ENCODE measurements around the gene PRPSAP2. TPM values are rescaled to one million over a fixed set of nuclear protein-coding genes. Genes with fewer than 3 reads are reported as not detected.

PRPSAP2 gene
- polyA plus RNA-seq, 1 donor (not counting 4 experiments of a cell fraction or from before 2014, with no cell fraction given), result 39.1 TPM

DNA sequence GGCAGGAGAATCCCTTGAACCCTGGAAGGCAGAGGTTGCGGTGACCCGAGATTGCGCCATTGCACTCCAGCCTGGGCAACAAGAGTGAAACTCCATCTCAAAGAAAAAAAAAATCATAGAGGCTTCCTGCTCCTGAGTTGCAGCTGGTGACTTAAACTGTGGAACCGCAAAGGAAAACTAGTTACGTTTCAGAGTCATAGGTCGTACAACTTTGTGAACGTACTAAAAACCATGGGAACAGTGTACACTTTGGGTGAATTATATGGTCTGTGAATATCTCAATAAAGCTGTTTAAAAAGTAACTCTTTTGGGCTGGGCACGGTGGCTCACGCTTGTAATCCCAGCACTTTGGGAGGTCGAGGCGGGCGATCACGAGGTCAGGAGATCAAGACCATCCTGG lies 117.7 kb downstream of the PRPSAP2 start:
- no peak overlapping the region for H3K27ac ChIP-seq (ENCODE audit: control insufficient read depth, insufficient read depth, low read length)
- no peak for TF ChIP-seq EZH2 (IDR thresholded peaks at IDR 0.05; ENCODE audit: low read length)
- TF ChIP-seq, protein P1, sequence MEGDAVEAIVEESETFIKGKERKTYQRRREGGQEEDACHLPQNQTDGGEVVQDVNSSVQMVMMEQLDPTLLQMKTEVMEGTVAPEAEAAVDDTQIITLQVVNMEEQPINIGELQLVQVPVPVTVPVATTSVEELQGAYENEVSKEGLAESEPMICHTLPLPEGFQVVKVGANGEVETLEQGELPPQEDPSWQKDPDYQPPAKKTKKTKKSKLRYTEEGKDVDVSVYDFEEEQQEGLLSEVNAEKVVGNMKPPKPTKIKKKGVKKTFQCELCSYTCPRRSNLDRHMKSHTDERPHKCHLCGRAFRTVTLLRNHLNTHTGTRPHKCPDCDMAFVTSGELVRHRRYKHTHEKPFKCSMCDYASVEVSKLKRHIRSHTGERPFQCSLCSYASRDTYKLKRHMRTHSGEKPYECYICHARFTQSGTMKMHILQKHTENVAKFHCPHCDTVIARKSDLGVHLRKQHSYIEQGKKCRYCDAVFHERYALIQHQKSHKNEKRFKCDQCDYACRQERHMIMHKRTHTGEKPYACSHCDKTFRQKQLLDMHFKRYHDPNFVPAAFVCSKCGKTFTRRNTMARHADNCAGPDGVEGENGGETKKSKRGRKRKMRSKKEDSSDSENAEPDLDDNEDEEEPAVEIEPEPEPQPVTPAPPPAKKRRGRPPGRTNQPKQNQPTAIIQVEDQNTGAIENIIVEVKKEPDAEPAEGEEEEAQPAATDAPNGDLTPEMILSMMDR (optimal IDR thresholded peaks at IDR 0.05 in 1 of 3, IDR thresholded peaks at IDR 0.05 in 1 of 3, conservative IDR thresholded peaks at IDR 0.05 in 1 of 3; ENCODE audit: extremely low read depth in 1 of 3, insufficient read depth in 2 of 3, low read length in 3 of 3), result no peak
- peaks cover 14% of the 10 kb centered on the region for H3K4me1 ChIP-seq (ENCODE audit: control insufficient read depth, extremely low read depth, insufficient read depth, low read length)
- peaks cover 24% of the 10 kb centered on the region for H3K79me2 ChIP-seq (ENCODE audit: control insufficient read depth, insufficient read depth, low read length)
- H3K36me3 ChIP-seq (ENCODE audit: control insufficient read depth in 2 of 2, extremely low read depth in 1 of 2, insufficient read depth in 2 of 2, low read length in 2 of 2), result peaks cover 55 to 78% of the 10 kb centered on the region in 2 experiments
- H2AFZ ChIP-seq (ENCODE audit: control insufficient read depth, low read length), result no peak overlapping the region
- FAIRE-seq (no peak), DNase-seq (ENCODE audit: low read depth, low spot score) (no peak)
- peaks cover 18% of the 10 kb centered on the region for H4K20me1 ChIP-seq (ENCODE audit: control insufficient read depth, extremely low read depth, insufficient read depth, low read length)
- no peaks in the 10 kb centered on the region for H3K9me3 ChIP-seq (ENCODE audit: control insufficient read depth, low read depth, low read length)
- peaks cover 6% of the 10 kb centered on the region for H3K9me1 ChIP-seq (ENCODE audit: control insufficient read depth, extremely low read depth, insufficient read depth, low read length)
- no peak overlapping the region for H3K9ac ChIP-seq (ENCODE audit: control insufficient read depth, extremely low read depth, insufficient read depth, low read length)
- dilution Hi-C loops (cut with MboI; ENCODE audit: extremely low pct_ligation_motif_present, low sequenced_read_pairs), result no loop called here
- H3K27me3 ChIP-seq (ENCODE audit: control insufficient read depth, extremely low read depth, insufficient read depth, low read length), result no peaks in the 10 kb centered on the region
- H3K4me3 ChIP-seq (ENCODE audit: control insufficient read depth in 2 of 3, extremely low read depth in 1 of 3, insufficient read depth in 2 of 3, low read depth in 1 of 3, low read length in 3 of 3), result no peak overlapping the region
- no peak overlapping the region for H3K4me2 ChIP-seq (ENCODE audit: control insufficient read depth, extremely low read depth, insufficient read depth, low read depth, low read length)

DNA sequence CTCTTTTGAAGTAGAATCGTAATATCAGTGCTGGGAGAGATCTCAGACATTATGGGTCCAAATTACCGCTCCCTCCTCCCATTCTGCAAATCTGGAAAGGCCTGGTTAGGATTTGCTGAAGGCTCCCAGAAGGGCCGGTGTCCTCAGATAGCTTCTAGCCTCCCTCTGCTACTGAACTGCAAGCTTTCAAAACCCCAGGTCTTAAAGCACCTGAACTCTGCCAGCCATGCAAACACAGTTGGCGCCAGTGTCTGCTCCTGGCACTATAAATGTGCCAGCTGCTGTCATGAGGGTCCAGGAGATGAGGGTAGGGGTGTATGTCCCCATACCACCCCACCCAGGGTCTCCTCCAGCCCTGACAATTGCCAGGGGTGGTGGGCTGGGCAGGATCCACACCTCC lies 118.3 kb downstream of the PRPSAP2 start:
- no peak for DNase-seq (ENCODE audit: low read depth, low spot score)
- H3K79me2 ChIP-seq (ENCODE audit: control insufficient read depth, insufficient read depth, low read length), result peaks cover 24% of the 10 kb centered on the region
- H3K4me3 ChIP-seq (ENCODE audit: control insufficient read depth in 2 of 3, extremely low read depth in 1 of 3, insufficient read depth in 2 of 3, low read depth in 1 of 3, low read length in 3 of 3), result no peak overlapping the region
- H4K20me1 ChIP-seq (ENCODE audit: control insufficient read depth, extremely low read depth, insufficient read depth, low read length), result peaks cover 18% of the 10 kb centered on the region
- no peak overlapping the region for H3K4me2 ChIP-seq (ENCODE audit: control insufficient read depth, extremely low read depth, insufficient read depth, low read depth, low read length)
- no peak for TF ChIP-seq EZH2 (IDR thresholded peaks at IDR 0.05; ENCODE audit: low read length)
- TF ChIP-seq, protein P1 (optimal IDR thresholded peaks at IDR 0.05 in 1 of 3, IDR thresholded peaks at IDR 0.05 in 1 of 3, conservative IDR thresholded peaks at IDR 0.05 in 1 of 3; ENCODE audit: extremely low read depth in 1 of 3, insufficient read depth in 2 of 3, low read length in 3 of 3), result no peak
- FAIRE-seq, result no peak
- H3K4me1 ChIP-seq (ENCODE audit: control insufficient read depth, extremely low read depth, insufficient read depth, low read length), result peaks cover 14% of the 10 kb centered on the region
- H2AFZ ChIP-seq (ENCODE audit: control insufficient read depth, low read length), result no peak overlapping the region
- dilution Hi-C loops (cut with MboI; ENCODE audit: extremely low pct_ligation_motif_present, low sequenced_read_pairs), result no loop called here
- H3K27me3 ChIP-seq (ENCODE audit: control insufficient read depth, extremely low read depth, insufficient read depth, low read length), result no peaks in the 10 kb centered on the region
- peaks cover 4% of the 10 kb centered on the region for H3K9me1 ChIP-seq (ENCODE audit: control insufficient read depth, extremely low read depth, insufficient read depth, low read length)
- H3K36me3 ChIP-seq (ENCODE audit: control insufficient read depth in 2 of 2, extremely low read depth in 1 of 2, insufficient read depth in 2 of 2, low read length in 2 of 2), result peaks cover 51 to 77% of the 10 kb centered on the region in 2 experiments
- H3K27ac ChIP-seq (ENCODE audit: control insufficient read depth, insufficient read depth, low read length), result no peak overlapping the region
- H3K9ac ChIP-seq (ENCODE audit: control insufficient read depth, extremely low read depth, insufficient read depth, low read length), result no peak overlapping the region
- no peaks in the 10 kb centered on the region for H3K9me3 ChIP-seq (ENCODE audit: control insufficient read depth, low read depth, low read length)
